ENCODE data around the gene TOPBP1. TPM values are rescaled to one million over a fixed set of nuclear protein-coding genes. Genes with fewer than 3 reads are reported as not detected.

TOPBP1 gene
- total and polyA plus RNA-seq, 9 of the 15 experiments (the other 6 are each of a cell fraction or from before 2014, with no cell fraction given), result 16.6 to 77.6 (median 58.2) TPM

- TF ChIP-seq MGA (IDR thresholded peaks at IDR 0.05) (no peak), DNMT1 (IDR thresholded peaks at IDR 0.05) (no peak), CUX1 (CRISPR knock-in tag; IDR thresholded peaks at IDR 0.05) (no peak), MECOM (CRISPR knock-in tag; IDR thresholded peaks at IDR 0.05) (no peak), TCF15 (CRISPR knock-in tag; IDR thresholded peaks at IDR 0.05) (no peak)
Observed at GRCh38 chr3:133699903-133700302, 38.2 kb upstream of the TOPBP1 start (continued).
